PC-3 (cell line): Measurements from ENCODE around the gene NR5A2. TPM values are rescaled to one million over a fixed set of nuclear protein-coding genes. Genes with fewer than 3 reads are reported as not detected.

Source experiments
- ATAC-seq: fragments of 200-7000 bp; cut with Tn5 transposase; 2 replicates; pipeline ENCODE4 v1.9.1; 2020; ENCODE audit warnings: mild to moderate bottlenecking, moderate library complexity
- BruUV-seq: library from RNA; stranded (reverse); fragments of 400-500 nt; replicated peaks from 2 replicates; lab custom pipeline; 2021; lab: Mats Ljungman, UMichigan
- CTCF ChIA-PET: fragments of 300-600 bp; sonication (Branson Sonifier 250); formaldehyde crosslinking; loops from one replicate; lab custom pipeline; 2022; ENCODE audit warnings: antibody characterized with exemption; lab: Charles Lee
- POLR2A ChIA-PET: fragments of 300-600 bp; sonication (Branson Sonifier 250); formaldehyde crosslinking; loops from one replicate; lab custom pipeline; 2022; ENCODE audit warnings: antibody characterized with exemption; ENCODE audit not compliant: unreplicated experiment; lab: Charles Lee
- DNase-seq: peaks from one replicate; pipeline ENCODE4 v3.0.0-alpha.2; 2015
- H2AFZ ChIP-seq: fragments of 300-600 bp; sonication (generic); 2 replicates; pipeline ENCODE4 v1.6.0; 2016; ENCODE audit warnings: antibody characterized with exemption, low read length
- H3F3A ChIP-seq: fragments of 300-600 bp; sonication (generic); one replicate; pipeline ENCODE4 v1.6.0; 2017; ENCODE audit warnings: antibody characterized with exemption, low read length, control low read depth, mild to moderate bottlenecking; ENCODE audit not compliant: unreplicated experiment
- H3K27ac ChIP-seq: fragments of 300-600 bp; sonication (generic); 2 replicates; pipeline ENCODE4 v1.5.1; 2016; ENCODE audit warnings: mild to moderate bottlenecking, low read length
- H3K27me3 ChIP-seq: fragments of 300-600 bp; sonication (generic); 2 replicates; pipeline ENCODE4 v1.6.1; 2016; ENCODE audit warnings: low read length, mixed read lengths
- H3K36me3 ChIP-seq: fragments of 300-600 bp; sonication (generic); 2 replicates; pipeline ENCODE4 v1.6.1; 2016; ENCODE audit warnings: low read depth, mixed run types, low read length, mixed read lengths
- H3K4me1 ChIP-seq: fragments of 300-600 bp; sonication (generic); 2 replicates; pipeline ENCODE4 v1.5.1; 2016; ENCODE audit warnings: low read length; ENCODE audit not compliant: insufficient read depth
- H3K4me2 ChIP-seq: fragments of 300-600 bp; sonication (generic); 2 replicates; pipeline ENCODE4 v1.6.0; 2016; ENCODE audit warnings: low read length
- H3K4me3 ChIP-seq: fragments of 300-600 bp; sonication (generic); 2 replicates; pipeline ENCODE4 v1.5.1; 2016; ENCODE audit warnings: mild to moderate bottlenecking, low read length, mixed read lengths
- H3K79me2 ChIP-seq: fragments of 300-600 bp; sonication (generic); 2 replicates; pipeline ENCODE4 v1.6.1; 2017; ENCODE audit warnings: low read length, mixed read lengths
- H3K9ac ChIP-seq: fragments of 300-600 bp; sonication (generic); 2 replicates; pipeline ENCODE4 v1.6.0; 2016; ENCODE audit warnings: mild to moderate bottlenecking, low read length
- H3K9me2 ChIP-seq: fragments of 300-600 bp; sonication (generic); replicated peaks from 2 replicates; pipeline ENCODE4 v1.6.1; 2016; ENCODE audit warnings: mixed run types, low read length, mixed read lengths
- H3K9me3 ChIP-seq: fragments of 300-600 bp; sonication (generic); 2 replicates; pipeline ENCODE4 v1.6.1; 2016; ENCODE audit warnings: low read length, mixed read lengths
- H4K20me1 ChIP-seq: fragments of 300-600 bp; sonication (generic); 2 replicates; pipeline ENCODE4 v1.6.1; 2016; ENCODE audit warnings: low read length, mixed read lengths
- EZH2 ChIP-seq: fragments of 300-600 bp; sonication (generic); IDR thresholded peaks from one replicate; pipeline ENCODE4 v1.6.1; 2017; ENCODE audit warnings: antibody characterized with exemption, mild to moderate bottlenecking, low read length; ENCODE audit not compliant: unreplicated experiment
- EZH2phosphoT487 ChIP-seq: fragments of 300-600 bp; sonication (generic); IDR thresholded peaks from 2 replicates; pipeline ENCODE4 v1.6.1; 2018; ENCODE audit warnings: mild to moderate bottlenecking, antibody characterized with exemption, low read length, borderline replicate concordance
- intact Hi-C: fragments of 100-400 bp; cut with micrococcal nuclease; formaldehyde crosslinking; loops from 2 replicates; pipeline ENCODE4 v1.9.0; 2023
- total RNA-seq: library from RNA; depleted of rRNA; stranded (reverse); fragments of >200 nt; gene quantifications from 2 replicates; pipeline ENCODE4 v1.2.3, GENCODE V29; 2014
- TF ChIP-seq, protein P1 (sequence below): fragments of 300-600 bp; sonication (generic); conservative IDR thresholded peaks from 2 replicates; pipeline ENCODE4 v1.5.1; 2017; ENCODE audit warnings: antibody characterized with exemption, low read depth, mild to moderate bottlenecking, low read length

Gene NR5A2
- total RNA-seq, 1 experiment from 2014 or later = 0.36 TPM

- H2AFZ ChIP-seq = no peak overlapping the region
- no peaks in the 10 kb centered on the region for H3K9me2 ChIP-seq
- H3F3A ChIP-seq = no peaks in the 10 kb centered on the region
- ChIA-PET POLR2A (interaction anchor here (0.6 kb wide), 2 partner anchors 63 to 333 kb away, joined by 5 to 9 read pairs; no protein-coding TSS in a partner anchor), CTCF (no interaction called here)
- no peak overlapping the region for H3K27ac ChIP-seq
- H3K36me3 ChIP-seq = no peaks in the 10 kb centered on the region
- no peak for DNase-seq
- BruUV-seq = no TSS peak
- ATAC-seq = no peak
- H4K20me1 ChIP-seq = no peaks in the 10 kb centered on the region
- no peaks in the 10 kb centered on the region for H3K4me1 ChIP-seq
- H3K27me3 ChIP-seq = no peaks in the 10 kb centered on the region
- no peak overlapping the region for H3K9ac ChIP-seq
- H3K79me2 ChIP-seq = no peaks in the 10 kb centered on the region
- TF ChIP-seq EZH2phosphoT487 (no peak), EZH2 (no peak)
- TF ChIP-seq, protein P1, sequence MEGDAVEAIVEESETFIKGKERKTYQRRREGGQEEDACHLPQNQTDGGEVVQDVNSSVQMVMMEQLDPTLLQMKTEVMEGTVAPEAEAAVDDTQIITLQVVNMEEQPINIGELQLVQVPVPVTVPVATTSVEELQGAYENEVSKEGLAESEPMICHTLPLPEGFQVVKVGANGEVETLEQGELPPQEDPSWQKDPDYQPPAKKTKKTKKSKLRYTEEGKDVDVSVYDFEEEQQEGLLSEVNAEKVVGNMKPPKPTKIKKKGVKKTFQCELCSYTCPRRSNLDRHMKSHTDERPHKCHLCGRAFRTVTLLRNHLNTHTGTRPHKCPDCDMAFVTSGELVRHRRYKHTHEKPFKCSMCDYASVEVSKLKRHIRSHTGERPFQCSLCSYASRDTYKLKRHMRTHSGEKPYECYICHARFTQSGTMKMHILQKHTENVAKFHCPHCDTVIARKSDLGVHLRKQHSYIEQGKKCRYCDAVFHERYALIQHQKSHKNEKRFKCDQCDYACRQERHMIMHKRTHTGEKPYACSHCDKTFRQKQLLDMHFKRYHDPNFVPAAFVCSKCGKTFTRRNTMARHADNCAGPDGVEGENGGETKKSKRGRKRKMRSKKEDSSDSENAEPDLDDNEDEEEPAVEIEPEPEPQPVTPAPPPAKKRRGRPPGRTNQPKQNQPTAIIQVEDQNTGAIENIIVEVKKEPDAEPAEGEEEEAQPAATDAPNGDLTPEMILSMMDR = no peak
- no peaks in the 10 kb centered on the region for H3K9me3 ChIP-seq
- no peak overlapping the region for H3K4me3 ChIP-seq
- intact Hi-C loops = no loop called here
- H3K4me2 ChIP-seq = no peak overlapping the region
These were observed 164.5 kb downstream of the NR5A2 start for GRCh38 chr1:200191993-200192392.

GRCh38 chr1:200194477-200194876, 167.0 kb downstream of the NR5A2 start:
- ChIA-PET POLR2A (interaction anchor here (0.6 kb wide), 1 partner anchor 849 kb away, joined by 8 read pairs; no protein-coding TSS in a partner anchor), CTCF (no interaction called here)
- no peaks in the 10 kb centered on the region for H3F3A ChIP-seq
- TF ChIP-seq, protein P1 = no peak
- no peak for TF ChIP-seq EZH2phosphoT487
- no peak for TF ChIP-seq EZH2
- no peaks in the 10 kb centered on the region for H3K9me2 ChIP-seq
- BruUV-seq = no TSS peak
- no peak overlapping the region for H3K4me2 ChIP-seq
- no peaks in the 10 kb centered on the region for H3K27me3 ChIP-seq
- H3K79me2 ChIP-seq = no peaks in the 10 kb centered on the region
- no peak overlapping the region for H2AFZ ChIP-seq
- H3K36me3 ChIP-seq = no peaks in the 10 kb centered on the region
- no peaks in the 10 kb centered on the region for H3K9me3 ChIP-seq
- no peak overlapping the region for H3K9ac ChIP-seq
- H4K20me1 ChIP-seq = no peaks in the 10 kb centered on the region
- no peak overlapping the region for H3K4me3 ChIP-seq
- intact Hi-C loops = no loop called here
- ATAC-seq (no peak), DNase-seq (no peak)
- no peaks in the 10 kb centered on the region for H3K4me1 ChIP-seq
- H3K27ac ChIP-seq = no peak overlapping the region

- Histone ChIP-seq H3F3A (no peaks in the 10 kb centered on the region), H3K4me2 (no peak overlapping the region), H3K4me3 (no peak overlapping the region), H3K4me1 (no peaks in the 10 kb centered on the region), H3K9ac (no peak overlapping the region), H3K27ac (no peak overlapping the region), H3K79me2 (no peaks in the 10 kb centered on the region), H3K36me3 (no peaks in the 10 kb centered on the region), H3K9me3 (no peaks in the 10 kb centered on the region), H4K20me1 (no peaks in the 10 kb centered on the region), H3K27me3 (no peaks in the 10 kb centered on the region), H2AFZ (no peak overlapping the region), H3K9me2 (no peaks in the 10 kb centered on the region)
- no peak for ATAC-seq
- no TSS peak for BruUV-seq
- POLR2A ChIA-PET = no interaction called here
- TF ChIP-seq EZH2phosphoT487 (no peak), EZH2 (no peak)
- TF ChIP-seq, protein P1 = no peak
- intact Hi-C loops = no loop called here
- CTCF ChIA-PET = no interaction called here
- no peak for DNase-seq
These were observed 170.7 kb downstream of the NR5A2 start for GRCh38 chr1:200198236-200198635.
